ENCODE data around the gene NUDT21.

GRCh38 chr16:56421313-56421712 is 29.8 kb downstream of the NUDT21 start:
- TF ChIP-seq, protein P1, sequence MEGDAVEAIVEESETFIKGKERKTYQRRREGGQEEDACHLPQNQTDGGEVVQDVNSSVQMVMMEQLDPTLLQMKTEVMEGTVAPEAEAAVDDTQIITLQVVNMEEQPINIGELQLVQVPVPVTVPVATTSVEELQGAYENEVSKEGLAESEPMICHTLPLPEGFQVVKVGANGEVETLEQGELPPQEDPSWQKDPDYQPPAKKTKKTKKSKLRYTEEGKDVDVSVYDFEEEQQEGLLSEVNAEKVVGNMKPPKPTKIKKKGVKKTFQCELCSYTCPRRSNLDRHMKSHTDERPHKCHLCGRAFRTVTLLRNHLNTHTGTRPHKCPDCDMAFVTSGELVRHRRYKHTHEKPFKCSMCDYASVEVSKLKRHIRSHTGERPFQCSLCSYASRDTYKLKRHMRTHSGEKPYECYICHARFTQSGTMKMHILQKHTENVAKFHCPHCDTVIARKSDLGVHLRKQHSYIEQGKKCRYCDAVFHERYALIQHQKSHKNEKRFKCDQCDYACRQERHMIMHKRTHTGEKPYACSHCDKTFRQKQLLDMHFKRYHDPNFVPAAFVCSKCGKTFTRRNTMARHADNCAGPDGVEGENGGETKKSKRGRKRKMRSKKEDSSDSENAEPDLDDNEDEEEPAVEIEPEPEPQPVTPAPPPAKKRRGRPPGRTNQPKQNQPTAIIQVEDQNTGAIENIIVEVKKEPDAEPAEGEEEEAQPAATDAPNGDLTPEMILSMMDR (IDR thresholded peaks at IDR 0.05), result no peak
- TF ChIP-seq POLR2A (IDR thresholded peaks at IDR 0.05), result no peak
